HEK293 (cell line): ENCODE results near the gene PTPRH.

Source experiments
- CTCF ChIP-seq: fragments of 450-650 bp; formaldehyde crosslinking; IDR thresholded peaks from 2 replicates; pipeline ENCODE4 v1.5.1; 2016; ENCODE audit warnings: missing biosample characterization, missing genetic modification characterization
- PBX3 ChIP-seq: sonication (generic); formaldehyde crosslinking; IDR thresholded peaks from 2 replicates; pipeline ENCODE4 v1.8.1; 2022; ENCODE audit warnings: mild to moderate bottlenecking, moderate library complexity, missing genetic modification reagents
- SP7 ChIP-seq: fragments of 450-650 bp; formaldehyde crosslinking; IDR thresholded peaks from 2 replicates; pipeline ENCODE4 v1.5.1; 2016; ENCODE audit warnings: missing biosample characterization, missing genetic modification characterization
- ZBTB20 ChIP-seq: fragments of 450-650 bp; formaldehyde crosslinking; IDR thresholded peaks from 2 replicates; pipeline ENCODE4 v1.5.1; 2016; ENCODE audit warnings: missing biosample characterization, missing genetic modification characterization
- ZNF433 ChIP-seq: fragments of 450-650 bp; formaldehyde crosslinking; IDR thresholded peaks from 2 replicates; pipeline ENCODE4 v1.5.1; 2016; ENCODE audit warnings: missing biosample characterization, missing genetic modification characterization, low read depth
- ZNF521 ChIP-seq: fragments of 450-650 bp; formaldehyde crosslinking; IDR thresholded peaks from 2 replicates; pipeline ENCODE4 v1.5.1; 2017; ENCODE audit warnings: missing biosample characterization, mild to moderate bottlenecking, missing genetic modification characterization

- TF ChIP-seq ZNF521 (tag by site-specific recombination) (no peak), CTCF (tag by site-specific recombination) (no peak), PBX3 (no peak), ZNF433 (no peak), ZBTB20 (no peak), SP7 (tag by site-specific recombination) (no peak)
Observed at GRCh38 chr19:55133639-55134444, 75.5 kb downstream of the PTPRH start.
